Activated CD4-positive, alpha-beta T cell treated with anti-CD3 and anti-CD28 coated beads, Interleukin-2, amount 50 U/mL, for 24 hours (primary cell): ENCODE results near the gene ZNF570.

Experiments
- DNase-seq, 2 donors: peaks; one replicate each; pipeline ENCODE4 v3.0.0-alpha.2; 2020; ENCODE audit warnings: low read depth in 1 of 2, low spot score in 1 of 2

Gene ZNF570

GRCh38 chr19:37468961-37469777 is at the start of gene ZNF570:
Gene ZNF570 (plus strand): TSS chr19:37469356. CDS start chr19:37470355, 999 bp downstream.
- DNase-seq: peak; percentile 80

DNA sequence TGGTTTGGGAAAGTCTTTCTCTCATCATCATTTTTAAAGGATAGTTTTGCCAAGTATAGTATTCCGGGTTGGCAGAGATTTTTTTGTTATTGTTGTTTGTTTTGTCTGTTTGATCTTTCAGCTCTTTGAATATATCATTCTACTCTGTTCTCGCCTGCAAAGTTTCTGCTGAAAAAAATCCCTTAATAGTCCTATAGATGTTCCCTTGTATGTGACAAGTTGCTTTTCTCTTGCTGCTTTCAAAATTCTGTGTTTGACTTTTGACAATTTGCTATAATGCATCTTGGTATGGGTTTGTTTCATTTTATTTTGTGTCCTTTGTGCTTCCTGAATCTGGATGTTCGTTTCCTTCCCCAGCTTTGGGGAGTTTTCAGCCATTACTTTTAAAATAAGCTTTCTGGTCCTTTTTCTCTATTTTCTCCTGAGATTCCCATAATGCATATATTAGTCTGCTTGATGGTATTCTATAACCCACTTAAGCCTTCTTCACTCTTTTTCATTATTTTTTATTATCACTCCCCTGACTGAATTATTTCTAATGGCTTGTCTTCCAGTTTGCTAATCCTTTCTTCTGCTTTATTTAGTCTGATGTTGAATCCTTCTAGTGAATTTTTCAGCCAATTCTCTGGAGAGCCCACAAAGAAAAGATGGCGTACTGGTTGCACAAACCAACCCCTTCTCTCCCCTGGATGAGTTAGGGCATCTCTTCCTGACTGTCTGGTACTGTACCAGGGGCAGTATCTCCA is 16.5 kb upstream of the ZNF570 start:
- no peak for DNase-seq

- DNase-seq: no peak
Measured at GRCh38 chr19:37466277-37466797, 2.8 kb upstream of the ZNF570 start.

- peak; percentile 74 to 84 for DNase-seq
Measured at GRCh38 chr19:37466798-37467607, 2.2 kb upstream of the ZNF570 start, which contains the start of gene ZNF569. Gene ZNF569 (minus strand): TSS chr19:37467444. CDS start chr19:37444921, 22,523 bp downstream.

DNA sequence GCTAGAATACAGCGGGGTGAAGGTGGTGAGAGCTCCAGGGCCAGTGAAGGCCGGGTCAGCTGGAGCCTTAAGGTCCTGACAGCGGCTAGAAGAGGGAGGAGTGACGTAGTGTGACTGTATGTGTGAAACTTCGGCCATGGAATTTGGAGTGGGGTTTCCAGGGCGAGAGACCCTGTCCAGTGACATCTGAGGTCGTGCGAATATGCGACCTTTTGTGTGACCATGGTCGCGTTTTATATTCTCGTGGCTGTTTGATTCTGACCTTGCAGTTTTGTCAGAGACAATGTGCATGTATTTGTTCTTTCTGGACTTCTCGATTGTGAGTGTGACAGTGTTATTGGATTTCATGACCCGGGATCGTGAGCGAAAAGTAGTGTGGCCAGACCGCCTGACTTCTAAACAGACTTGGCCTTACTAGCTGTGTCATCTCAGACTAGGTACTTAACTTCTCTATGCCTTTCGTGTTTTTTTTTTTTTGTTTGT is 1.5 kb upstream of the ZNF570 start:
- DNase-seq: no peak

DNA sequence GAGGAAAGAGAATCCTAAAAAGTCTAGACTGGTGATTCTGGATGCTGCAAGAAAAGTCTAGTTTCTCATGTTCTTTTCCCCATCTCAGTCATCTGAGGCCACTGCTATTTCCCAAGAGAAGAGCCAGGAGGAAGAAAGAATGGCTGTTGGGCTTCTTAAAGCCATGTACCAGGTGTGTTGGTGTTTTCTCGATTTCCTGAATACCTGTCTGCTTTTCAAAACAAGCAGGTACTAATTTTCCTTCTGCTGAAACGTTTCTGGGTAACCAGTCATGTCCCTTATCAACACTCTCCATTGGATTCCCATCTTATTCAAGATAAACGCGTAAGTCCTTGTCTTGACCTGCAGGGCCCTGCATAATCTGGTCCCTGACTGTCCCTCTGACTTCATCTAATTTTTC is 1.1 kb downstream of the ZNF570 start:
- DNase-seq: no peak

DNA sequence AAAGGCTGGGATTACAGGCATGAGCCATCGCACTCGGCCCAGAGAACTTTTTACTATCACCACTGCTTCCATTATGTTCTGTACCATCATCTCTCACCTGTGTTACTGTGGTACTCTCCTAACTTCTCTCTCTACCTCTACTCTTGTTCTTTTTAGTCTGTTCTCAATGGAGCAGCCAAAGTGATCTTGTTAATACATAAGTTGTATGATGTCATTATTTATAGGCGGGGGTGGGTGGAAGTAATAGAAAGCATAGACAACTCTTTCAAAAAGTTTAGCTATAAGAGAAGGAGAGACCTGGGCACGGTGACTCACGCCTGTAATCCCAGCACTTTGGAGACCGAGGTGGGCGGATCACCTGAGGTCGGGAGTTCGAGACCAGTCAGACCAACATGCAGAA is 3.0 kb downstream of the ZNF570 start:
- no peak for DNase-seq

- no peak for DNase-seq
Measured at GRCh38 chr19:37484406-37485168, 15.4 kb downstream of the ZNF570 start.

GRCh38 chr19:37492213-37492612 is 23.1 kb downstream of the ZNF570 start:
- no peak for DNase-seq

- DNase-seq: no peak
Measured at GRCh38 chr19:37505958-37506386, 36.8 kb downstream of the ZNF570 start.

GRCh38 chr19:37506387-37507166 is 37.4 kb downstream of the ZNF570 start, which contains the start of gene ZNF793:
Gene ZNF793 (plus strand): TSS chr19:37506939. CDS start chr19:37523440, 16,501 bp downstream.
- DNase-seq: peak; percentile 57 to 75

GRCh38 chr19:37507167-37507464 is 38.0 kb downstream of the ZNF570 start:
- DNase-seq: no peak

DNA sequence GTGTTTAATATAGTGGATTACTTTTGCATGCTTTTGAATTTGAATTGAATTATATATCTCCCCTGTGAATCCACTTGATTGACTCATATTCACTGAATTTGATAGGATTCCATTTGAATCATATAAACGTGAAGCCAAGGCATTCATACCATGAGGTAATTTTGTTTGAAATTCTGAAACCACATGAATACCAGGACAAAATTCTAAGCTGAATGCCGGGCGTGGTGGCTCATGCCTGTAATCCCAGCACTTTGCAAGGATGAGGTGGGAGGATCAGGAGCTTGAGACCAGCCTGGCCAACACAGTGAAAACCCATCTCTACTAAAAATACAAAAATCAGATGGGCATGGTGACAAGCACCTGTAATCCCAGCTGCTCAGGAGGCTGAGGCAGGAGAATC is 42.0 kb downstream of the ZNF570 start:
- no peak for DNase-seq

- DNase-seq: no peak
Measured at GRCh38 chr19:37511821-37512220, 42.7 kb downstream of the ZNF570 start.

DNA sequence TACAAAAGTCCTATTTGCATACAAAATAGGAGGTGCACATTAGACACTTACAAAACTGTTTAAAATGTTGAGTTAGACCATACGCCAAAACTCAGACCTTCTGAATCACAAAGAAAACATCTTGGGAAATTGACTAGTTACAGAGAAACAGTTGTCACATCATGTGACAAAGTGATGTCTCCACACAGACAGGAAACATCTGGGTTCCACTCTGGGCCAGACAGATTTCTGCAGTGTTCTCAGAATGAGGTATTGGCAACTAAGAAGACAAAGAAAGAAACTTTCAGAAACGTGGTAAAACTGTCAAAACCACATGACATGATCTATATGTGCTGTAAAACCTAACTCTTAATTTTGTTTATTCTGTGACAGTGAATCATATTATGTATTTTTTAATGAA is 44.2 kb downstream of the ZNF570 start:
- DNase-seq: no peak

DNA sequence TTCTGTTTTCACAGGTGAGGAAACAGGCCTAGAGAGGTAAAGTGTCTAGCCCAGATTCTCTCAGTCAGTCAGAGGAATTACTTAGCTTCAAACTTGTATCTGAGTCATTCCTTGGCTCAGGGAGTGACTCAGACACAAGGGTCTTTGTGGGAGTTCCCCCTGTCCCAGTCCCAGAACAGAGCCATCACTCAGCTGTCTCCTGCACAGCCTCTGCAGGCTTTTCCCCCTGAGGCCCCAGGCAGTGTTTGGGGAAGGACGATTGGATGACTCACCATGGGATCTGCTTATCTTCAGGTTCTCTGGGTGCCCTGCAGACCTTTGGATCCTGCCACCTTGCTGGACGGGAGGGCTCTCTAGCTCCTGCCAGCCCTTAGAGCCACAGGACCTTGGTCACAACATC is 50.7 kb downstream of the ZNF570 start:
- no peak for DNase-seq

DNA sequence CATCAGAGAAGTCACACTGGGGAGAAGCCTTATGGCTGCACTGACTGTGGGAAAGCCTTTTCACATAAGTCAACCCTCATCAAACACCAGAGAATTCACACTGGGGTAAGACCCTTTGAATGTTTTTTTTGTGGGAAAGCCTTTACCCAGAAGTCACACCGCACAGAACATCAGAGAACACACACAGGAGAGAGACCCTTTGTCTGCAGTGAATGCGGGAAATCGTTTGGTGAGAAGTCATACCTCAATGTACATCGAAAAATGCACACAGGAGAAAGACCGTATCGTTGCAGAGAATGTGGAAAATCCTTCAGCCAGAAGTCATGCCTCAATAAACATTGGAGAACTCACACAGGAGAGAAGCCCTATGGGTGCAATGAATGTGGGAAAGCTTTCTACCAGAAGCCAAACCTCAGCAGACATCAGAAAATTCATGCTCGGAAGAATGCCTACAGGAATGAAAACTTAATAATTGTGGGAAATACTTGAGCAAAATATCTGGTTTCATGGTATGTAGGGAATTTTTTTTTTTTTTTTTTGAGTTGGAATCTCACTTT is 68.3 kb downstream of the ZNF570 start:
- DNase-seq: no peak
